ENCODE measurements around the gene ATP6AP1.
"Not testable (repeated sequence)": the region's sequence is repeated elsewhere in the genome, so short reads cannot be mapped to it uniquely, and the experiment has no call there.

Gene ATP6AP1

GRCh38 chrX:154384284-154384892 lies 44.1 kb upstream of the ATP6AP1 start:
- Histone ChIP-seq H3K27ac (ENCODE audit: low read depth, low read length) (no peak overlapping the region), H3K36me3 (ENCODE audit: control insufficient read depth in 1 of 2, insufficient read depth in 2 of 2, low read length in 2 of 2) (no peaks in the 10 kb centered on the region), H3K9ac (ENCODE audit: low read depth in 1 of 2, low read length in 2 of 2) (no peak overlapping the region), H3K27me3 (ENCODE audit: control insufficient read depth in 1 of 2, insufficient read depth in 2 of 2, low read length in 2 of 2) (no peaks in the 10 kb centered on the region), H3K4me3 (ENCODE audit: low read depth in 1 of 2, low read length in 2 of 2) (no peak overlapping the region), H3K4me1 (ENCODE audit: control insufficient read depth in 1 of 2, insufficient read depth in 2 of 2, low read length in 2 of 2) (peaks cover 5 to 10% of the 10 kb centered on the region in 2 donors), H3K9me3 (ENCODE audit: control insufficient read depth in 1 of 2, low read length in 2 of 2) (no peaks in the 10 kb centered on the region)

DNA sequence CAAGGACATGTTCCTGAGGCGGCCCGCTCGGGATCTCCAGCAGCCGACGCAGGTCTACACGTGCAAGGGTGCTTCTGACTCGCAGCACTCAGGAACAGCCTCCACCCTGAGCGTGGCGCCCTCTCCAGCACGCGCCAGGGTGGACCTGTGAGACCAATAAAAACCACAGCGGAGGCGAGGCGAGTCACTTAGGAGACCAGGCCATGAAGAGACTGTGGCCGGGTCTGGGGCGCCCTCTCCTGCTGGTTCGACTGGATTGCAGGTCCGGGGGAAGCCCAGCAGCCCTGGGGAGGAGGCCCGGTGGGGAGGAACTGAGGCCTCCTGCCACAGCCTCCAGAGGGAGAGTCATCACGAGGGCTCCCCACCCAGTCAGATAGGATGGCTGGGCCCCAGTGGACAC lies 40.4 kb upstream of the ATP6AP1 start:
- H3K27me3 ChIP-seq (ENCODE audit: control insufficient read depth in 1 of 2, insufficient read depth in 2 of 2, low read length in 2 of 2); H3K27ac ChIP-seq (ENCODE audit: low read depth, low read length); H3K36me3 ChIP-seq (ENCODE audit: control insufficient read depth in 1 of 2, insufficient read depth in 2 of 2, low read length in 2 of 2); H3K9me3 ChIP-seq (ENCODE audit: control insufficient read depth in 1 of 2, low read length in 2 of 2); H3K9ac ChIP-seq (ENCODE audit: low read depth in 1 of 2, low read length in 2 of 2); H3K4me1 ChIP-seq (ENCODE audit: control insufficient read depth in 1 of 2, insufficient read depth in 2 of 2, low read length in 2 of 2); H3K4me3 ChIP-seq (ENCODE audit: low read depth in 1 of 2, low read length in 2 of 2): not testable (repeated sequence)

DNA sequence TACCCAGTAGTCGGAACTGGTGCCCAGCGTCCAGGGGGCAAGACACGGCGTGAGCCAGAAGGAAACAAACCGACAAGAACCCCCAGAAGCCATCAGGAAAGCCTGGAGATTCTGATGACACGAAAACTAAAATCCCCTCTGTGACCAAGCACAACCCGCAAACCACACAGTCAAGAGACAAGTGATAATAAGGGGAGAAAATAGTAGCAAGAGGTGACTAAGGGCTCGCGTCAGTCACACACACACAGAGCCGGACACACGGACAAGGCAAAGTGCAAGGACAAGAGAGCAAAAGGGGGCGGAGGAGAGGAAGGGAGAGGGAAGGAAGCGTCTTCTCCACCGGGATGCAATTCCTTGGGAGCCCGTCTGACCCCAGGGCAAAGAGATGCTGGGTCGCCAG lies 39.8 kb upstream of the ATP6AP1 start:
- H3K27ac ChIP-seq (ENCODE audit: low read depth, low read length) = not testable (repeated sequence)

DNA sequence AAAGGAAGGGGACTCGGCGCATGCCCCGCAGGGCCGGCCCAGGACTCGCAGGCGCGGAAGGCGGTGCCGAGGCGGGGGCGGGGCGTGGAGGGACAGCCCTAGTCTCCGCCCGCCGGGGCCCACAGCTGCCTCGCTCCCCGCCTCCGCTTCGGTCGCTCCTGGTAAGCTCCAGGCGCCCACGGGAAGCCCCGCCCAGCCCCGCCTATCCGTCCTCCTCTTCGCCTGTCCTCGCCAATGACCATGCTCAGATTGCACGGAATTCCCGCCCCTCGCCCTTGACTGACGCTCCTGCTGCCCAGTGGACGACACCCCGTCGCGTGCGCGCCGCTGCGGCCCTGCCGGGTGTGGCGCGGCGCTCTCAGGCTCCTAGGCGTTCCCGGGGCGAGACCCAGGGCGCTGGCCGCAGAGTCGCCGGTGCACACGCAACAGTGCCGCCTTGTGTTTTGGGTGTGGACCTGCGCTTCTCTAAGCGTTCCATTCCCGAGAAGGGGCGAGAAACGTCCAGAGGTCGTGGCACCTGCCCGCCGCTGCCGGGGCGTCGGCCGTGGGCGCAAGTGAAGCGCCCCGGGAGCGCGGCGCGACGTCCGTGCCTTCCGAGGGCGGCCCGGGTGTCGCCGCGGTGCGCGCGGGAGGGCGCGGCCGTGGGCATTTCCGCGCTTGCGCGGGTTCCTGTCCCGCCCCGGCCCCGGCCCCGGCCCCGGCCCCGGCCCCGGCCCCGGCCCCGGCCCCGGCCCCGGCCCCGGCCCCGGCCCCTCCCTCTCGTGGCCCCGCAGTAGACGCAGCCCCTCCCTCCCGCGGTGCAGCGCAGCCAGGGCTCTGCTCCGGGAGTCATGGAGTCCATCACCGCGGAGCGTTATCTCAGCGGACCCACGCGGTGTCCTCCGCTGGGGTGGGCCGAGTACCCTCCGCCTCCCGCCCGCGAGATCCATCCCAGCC lies 38.4 kb upstream of the ATP6AP1 start:
- H3K27me3 ChIP-seq (ENCODE audit: control insufficient read depth in 1 of 2, insufficient read depth in 2 of 2, low read length in 2 of 2); H3K4me3 ChIP-seq (ENCODE audit: low read depth in 1 of 2, low read length in 2 of 2); H3K9me3 ChIP-seq (ENCODE audit: control insufficient read depth in 1 of 2, low read length in 2 of 2); H3K9ac ChIP-seq (ENCODE audit: low read depth in 1 of 2, low read length in 2 of 2); H3K4me1 ChIP-seq (ENCODE audit: control insufficient read depth in 1 of 2, insufficient read depth in 2 of 2, low read length in 2 of 2); H3K36me3 ChIP-seq (ENCODE audit: control insufficient read depth in 1 of 2, insufficient read depth in 2 of 2, low read length in 2 of 2): not testable (repeated sequence)
- H3K27ac ChIP-seq (ENCODE audit: low read depth, low read length) = peak overlapping the region; percentile 62

More for the DNA sequence above, 39.8 kb upstream of the ATP6AP1 start:
- not testable (repeated sequence) for H3K4me1 ChIP-seq (ENCODE audit: control insufficient read depth in 1 of 2, insufficient read depth in 2 of 2, low read length in 2 of 2); H3K9me3 ChIP-seq (ENCODE audit: control insufficient read depth in 1 of 2, low read length in 2 of 2); H3K4me3 ChIP-seq (ENCODE audit: low read depth in 1 of 2, low read length in 2 of 2); H3K9ac ChIP-seq (ENCODE audit: low read depth in 1 of 2, low read length in 2 of 2); H3K36me3 ChIP-seq (ENCODE audit: control insufficient read depth in 1 of 2, insufficient read depth in 2 of 2, low read length in 2 of 2); H3K27me3 ChIP-seq (ENCODE audit: control insufficient read depth in 1 of 2, insufficient read depth in 2 of 2, low read length in 2 of 2)

- not testable (repeated sequence) for H3K4me3 ChIP-seq (ENCODE audit: low read depth in 1 of 2, low read length in 2 of 2); H3K27ac ChIP-seq (ENCODE audit: low read depth, low read length); H3K27me3 ChIP-seq (ENCODE audit: control insufficient read depth in 1 of 2, insufficient read depth in 2 of 2, low read length in 2 of 2); H3K9me3 ChIP-seq (ENCODE audit: control insufficient read depth in 1 of 2, low read length in 2 of 2); H3K9ac ChIP-seq (ENCODE audit: low read depth in 1 of 2, low read length in 2 of 2)
- Histone ChIP-seq H3K4me1 (ENCODE audit: control insufficient read depth in 1 of 2, insufficient read depth in 2 of 2, low read length in 2 of 2) (peaks cover 12 to 15% of the 10 kb centered on the region in 2 donors), H3K36me3 (ENCODE audit: control insufficient read depth in 1 of 2, insufficient read depth in 2 of 2, low read length in 2 of 2) (peaks cover 18 to 22% of the 10 kb centered on the region in 2 donors)
Measured at GRCh38 chrX:154396363-154396762, 32.1 kb upstream of the ATP6AP1 start.

DNA sequence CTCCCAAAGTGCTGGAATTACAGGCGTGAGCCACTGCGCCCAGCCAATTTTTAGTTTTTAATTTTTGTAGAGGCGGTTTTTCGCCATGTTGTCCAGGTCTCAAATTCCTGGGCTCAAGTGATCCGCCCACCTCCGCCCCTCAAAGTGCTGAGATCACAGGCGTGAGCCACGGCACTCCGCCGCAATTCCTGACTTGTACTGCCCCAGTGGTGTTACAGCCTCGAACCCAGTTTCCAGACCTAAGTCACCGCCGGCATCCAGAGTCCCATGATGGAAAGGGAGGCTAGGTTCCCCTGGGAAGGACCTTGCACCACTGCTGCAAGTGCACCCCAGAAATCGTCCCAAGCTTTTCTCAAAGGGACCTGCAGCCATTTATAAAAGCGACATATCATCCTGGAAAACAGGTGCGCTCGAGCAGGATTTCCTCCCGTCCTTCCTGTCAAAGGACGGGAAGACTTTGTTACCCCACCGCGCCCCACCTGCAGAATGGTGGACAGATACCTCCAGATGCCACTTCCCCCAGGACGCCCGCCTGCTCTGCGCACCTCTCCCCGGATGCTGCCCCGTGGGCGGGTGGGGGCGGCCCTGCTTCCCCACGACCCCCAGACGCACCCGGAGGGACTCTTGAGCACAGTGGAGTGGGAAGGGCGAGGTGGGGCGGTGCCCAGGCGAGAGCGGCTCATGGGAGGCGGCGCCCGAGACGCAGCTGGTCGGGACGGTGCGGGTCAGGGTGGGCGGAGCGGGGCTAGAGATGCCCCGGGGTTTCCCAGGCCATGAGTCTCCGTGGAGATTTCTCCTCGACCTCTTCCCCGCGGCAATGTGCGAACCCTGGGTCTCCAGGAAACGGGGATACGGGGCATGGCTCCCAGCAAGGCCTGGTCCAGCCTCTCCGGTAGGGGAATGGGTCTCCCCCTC lies 31.2 kb upstream of the ATP6AP1 start:
- Histone ChIP-seq H3K27ac (ENCODE audit: low read depth, low read length) (peak overlapping the region; percentile 95), H3K9ac (ENCODE audit: low read depth in 1 of 2, low read length in 2 of 2) (peak overlapping the region; percentile 77), H3K4me3 (ENCODE audit: low read depth in 1 of 2, low read length in 2 of 2) (peak overlapping the region; percentile 70 to 90), H3K27me3 (ENCODE audit: control insufficient read depth in 1 of 2, insufficient read depth in 2 of 2, low read length in 2 of 2) (no peaks in the 10 kb centered on the region), H3K4me1 (ENCODE audit: control insufficient read depth in 1 of 2, insufficient read depth in 2 of 2, low read length in 2 of 2) (peaks cover 12 to 16% of the 10 kb centered on the region in 2 donors), H3K9me3 (ENCODE audit: control insufficient read depth in 1 of 2, low read length in 2 of 2) (no peaks in the 10 kb centered on the region), H3K36me3 (ENCODE audit: control insufficient read depth in 1 of 2, insufficient read depth in 2 of 2, low read length in 2 of 2) (peaks cover 19 to 23% of the 10 kb centered on the region in 2 donors)

DNA sequence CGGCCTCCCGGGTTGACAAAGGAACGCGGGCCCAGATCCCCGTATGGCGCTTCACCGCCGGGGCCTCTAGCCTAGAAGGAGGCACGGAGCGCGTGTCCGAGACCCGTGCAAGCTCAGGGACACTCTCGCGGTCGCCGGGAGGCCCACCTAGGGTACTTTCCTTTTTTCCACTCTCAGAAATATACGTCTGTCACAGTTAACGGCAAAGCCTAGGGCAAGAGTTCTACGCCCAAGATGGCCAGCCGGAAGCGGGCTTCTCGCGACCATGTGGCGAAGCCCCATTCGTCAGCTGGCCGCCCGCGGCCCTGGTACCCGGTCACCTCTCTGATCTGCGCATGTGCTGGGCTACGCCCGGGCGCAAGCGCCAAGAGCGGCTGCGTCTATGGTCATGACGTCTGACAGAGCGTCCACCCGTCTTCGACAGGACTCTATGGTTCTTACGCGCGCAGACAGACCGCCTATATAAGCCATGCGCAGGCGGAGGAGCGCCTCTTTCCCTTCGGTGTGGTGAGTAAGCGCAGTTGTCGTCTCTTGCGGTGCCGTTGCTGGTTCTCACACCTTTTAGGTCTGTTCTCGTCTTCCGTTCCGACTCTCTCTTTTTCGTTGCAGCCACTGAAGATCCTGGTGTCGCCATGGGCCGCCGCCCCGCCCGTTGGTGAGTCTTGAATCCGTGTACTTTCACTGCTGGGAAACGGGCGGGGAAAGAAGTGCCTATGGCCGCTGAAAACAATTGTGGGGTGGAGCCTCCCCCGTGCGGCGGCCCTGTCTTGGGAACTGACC lies 30.4 kb upstream of the ATP6AP1 start, which contains the start of gene RPL10:
Gene RPL10 (plus strand): TSS at position 490 of the 780 bp plus-strand sequence. CDS start 143 bp downstream, at position 633.
- H3K4me3 ChIP-seq (ENCODE audit: low read depth in 1 of 2, low read length in 2 of 2) = peak within 1 kb of the TSS; percentile 80 to 90
- peak within 1 kb of the TSS; percentile 97 for H3K27ac ChIP-seq (ENCODE audit: low read depth, low read length)
- no peaks in the 10 kb centered on the region for H3K27me3 ChIP-seq (ENCODE audit: control insufficient read depth in 1 of 2, insufficient read depth in 2 of 2, low read length in 2 of 2)
- H3K9me3 ChIP-seq (ENCODE audit: control insufficient read depth in 1 of 2, low read length in 2 of 2) = no peaks in the 10 kb centered on the region
- H3K9ac ChIP-seq (ENCODE audit: low read depth in 1 of 2, low read length in 2 of 2) = peak within 1 kb of the TSS; percentile 94 to 99
- peaks cover 12 to 16% of the 10 kb centered on the region in 2 donors for H3K4me1 ChIP-seq (ENCODE audit: control insufficient read depth in 1 of 2, insufficient read depth in 2 of 2, low read length in 2 of 2)
- peaks cover 19 to 23% of the 10 kb centered on the region in 2 donors for H3K36me3 ChIP-seq (ENCODE audit: control insufficient read depth in 1 of 2, insufficient read depth in 2 of 2, low read length in 2 of 2)

DNA sequence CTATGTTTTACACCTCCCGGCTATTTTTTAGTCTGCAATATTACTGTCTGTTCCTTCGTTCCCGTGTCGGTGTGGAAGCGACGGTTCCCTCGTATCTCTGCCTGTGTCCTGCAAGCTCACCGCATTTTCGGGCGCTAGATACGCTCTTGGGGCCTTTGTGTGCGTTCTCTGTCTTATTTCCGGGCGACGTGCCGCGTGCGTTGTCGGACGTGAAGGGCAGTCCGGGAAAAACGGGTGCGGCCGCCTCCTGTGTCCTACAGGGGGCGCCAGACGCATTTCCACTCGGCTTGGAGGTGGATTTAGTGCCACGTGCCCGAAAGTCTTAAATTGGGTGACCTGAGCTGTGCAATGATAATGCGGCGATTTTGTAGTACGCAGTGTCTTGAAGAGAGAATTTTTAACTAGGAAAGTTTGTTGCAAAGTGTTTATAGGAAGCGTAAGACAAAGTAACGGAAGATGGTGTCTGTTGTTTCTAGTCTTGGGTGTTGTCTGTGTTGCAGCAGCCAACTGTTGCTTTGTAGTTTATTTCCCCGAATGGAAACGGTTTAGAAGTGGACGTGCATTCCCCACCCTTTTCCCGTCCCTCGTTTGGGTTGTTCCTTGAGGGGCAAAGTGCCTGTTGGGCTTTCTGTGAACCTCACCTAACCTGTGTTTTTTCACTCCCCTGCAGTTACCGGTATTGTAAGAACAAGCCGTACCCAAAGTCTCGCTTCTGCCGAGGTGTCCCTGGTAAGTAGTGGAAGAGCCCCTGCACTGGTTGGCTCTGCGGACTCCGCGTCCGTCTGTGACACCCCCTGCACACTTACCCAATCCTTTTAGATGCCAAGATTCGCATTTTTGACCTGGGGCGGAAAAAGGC lies 29.6 kb upstream of the ATP6AP1 start:
- H3K27ac ChIP-seq (ENCODE audit: low read depth, low read length) = peak overlapping the region; percentile 97
- peaks cover 12 to 16% of the 10 kb centered on the region in 2 donors for H3K4me1 ChIP-seq (ENCODE audit: control insufficient read depth in 1 of 2, insufficient read depth in 2 of 2, low read length in 2 of 2)
- H3K36me3 ChIP-seq (ENCODE audit: control insufficient read depth in 1 of 2, insufficient read depth in 2 of 2, low read length in 2 of 2) = peaks cover 19 to 23% of the 10 kb centered on the region in 2 donors
- H3K27me3 ChIP-seq (ENCODE audit: control insufficient read depth in 1 of 2, insufficient read depth in 2 of 2, low read length in 2 of 2) = no peaks in the 10 kb centered on the region
- H3K9ac ChIP-seq (ENCODE audit: low read depth in 1 of 2, low read length in 2 of 2) = peak overlapping the region; percentile 94 to 99
- H3K4me3 ChIP-seq (ENCODE audit: low read depth in 1 of 2, low read length in 2 of 2) = peak overlapping the region; percentile 80 to 90
- H3K9me3 ChIP-seq (ENCODE audit: control insufficient read depth in 1 of 2, low read length in 2 of 2) = no peaks in the 10 kb centered on the region
